HepG2 (cell line): ENCODE measurements around the gene MAMDC2. TPM values are rescaled to one million over a fixed set of nuclear protein-coding genes. Genes with fewer than 3 reads are reported as not detected.

Source experiments
- ATAC-seq: fragments of 200-7000 bp; cut with Tn5 transposase; 3 replicates; pipeline ENCODE4 v1.9.1; 2020; ENCODE audit warnings: mild to moderate bottlenecking, moderate library complexity
- BruUV-seq: library from RNA; stranded (reverse); fragments of 400-500 nt; replicated peaks from 2 replicates; lab custom pipeline; 2021; lab: Mats Ljungman, UMichigan
- CTCF ChIA-PET: fragments of 300-600 bp; formaldehyde crosslinking; extraction: SDS; loops from one replicate; lab custom pipeline; 2021; ENCODE audit warnings: low total read pairs, inconsistent platforms, low intra/inter-chr PET ratio; lab: Yijun Ruan, JAX
- POLR2A ChIA-PET: fragments of 350-600 bp; sonication (Branson Sonifier 250); formaldehyde crosslinking; loops from one replicate; lab custom pipeline; 2020; ENCODE audit warnings: antibody characterized with exemption, inconsistent platforms; lab: Yijun Ruan, JAX
- DNase-seq: peaks from one replicate; pipeline ENCODE4 v3.0.0-alpha.2; 2015; ENCODE audit warnings: low spot score
- FAIRE-seq: peaks from 3 replicates; lab custom pipeline; 2011; peaks lifted over from hg19 to GRCh38; lab: Jason Lieb, UNC
- H2AFZ ChIP-seq: one replicate; pipeline ENCODE4 v1.6.1; 2011; ENCODE audit warnings: low read length, inconsistent platforms
- H3K27ac ChIP-seq: fragments of 300-600 bp; 3 replicates; pipeline ENCODE4 v1.8.0; 2011; ENCODE audit warnings: mixed run types, mild to moderate bottlenecking, mixed read lengths, low read length, inconsistent platforms; ENCODE audit not compliant: insufficient read depth; ENCODE audit errors: extremely low read length
- H3K27me3 ChIP-seq, 2 experiments: fragments of 200-600 bp in 1 of 2; 2 replicates in 1 of 2; 3 replicates in 1 of 2; pipeline versions ENCODE4 v1.6.0 to v1.8.0; 2011; ENCODE audit warnings: low read length in 2 of 2, mild to moderate bottlenecking in 2 of 2, moderate library complexity in 2 of 2, inconsistent platforms in 1 of 2; ENCODE audit not compliant: insufficient read depth in 2 of 2, control insufficient read depth in 1 of 2
- H3K36me3 ChIP-seq, 2 experiments: fragments of 200-600 bp in 1 of 2; replicated peaks in 1 of 2; 2 replicates in 1 of 2; 3 replicates in 1 of 2; pipeline versions ENCODE4 v1.5.1 to v1.8.0; 2011; ENCODE audit warnings: low read length in 2 of 2, inconsistent platforms in 1 of 2; ENCODE audit not compliant: insufficient read depth in 2 of 2, control insufficient read depth in 1 of 2
- H3K4me1 ChIP-seq: 2 replicates; pipeline ENCODE4 v1.5.1; 2012; ENCODE audit warnings: low read length, inconsistent platforms; ENCODE audit not compliant: insufficient read depth
- H3K4me2 ChIP-seq: 2 replicates; pipeline ENCODE4 v1.6.0; 2011; ENCODE audit warnings: low read depth, low read length, inconsistent platforms
- H3K4me3 ChIP-seq, 3 experiments: fragments of 200-600 bp in 1 of 3; sonication (generic), shearing (Covaris generic) in 1 of 3; replicated peaks in 1 of 3; 2 replicates each; pipeline ENCODE4 v1.5.1; 2011 to 2016; ENCODE audit warnings: low read length in 3 of 3, inconsistent platforms in 2 of 3, low read depth in 2 of 3, mild to moderate bottlenecking in 2 of 3, control low read depth in 1 of 3, mixed read lengths in 1 of 3; ENCODE audit not compliant: insufficient read depth in 1 of 3
- H3K79me2 ChIP-seq: one replicate; pipeline ENCODE4 v1.6.1; 2011; ENCODE audit warnings: low read length, inconsistent platforms; ENCODE audit not compliant: insufficient read depth
- H3K9ac ChIP-seq: 2 replicates; pipeline ENCODE4 v1.6.0; 2011; ENCODE audit warnings: mild to moderate bottlenecking, low read depth, low read length, inconsistent platforms; ENCODE audit not compliant: insufficient read depth
- H3K9me3 ChIP-seq: 2 replicates; pipeline ENCODE4 v1.5.1; 2012; ENCODE audit warnings: mild to moderate bottlenecking, low read length
- H4K20me1 ChIP-seq: 2 replicates; pipeline ENCODE4 v1.6.0; 2011; ENCODE audit warnings: inconsistent platforms, mild to moderate bottlenecking, low read length, moderate library complexity; ENCODE audit not compliant: insufficient read depth
- HNF4A ChIP-seq: sonication (generic); formaldehyde crosslinking; IDR thresholded peaks from 2 replicates; pipeline ENCODE4 v1.4.0; 2020; ENCODE audit warnings: missing genetic modification reagents
- NCOA1 ChIP-seq: sonication (generic); formaldehyde crosslinking; IDR thresholded peaks from 2 replicates; pipeline ENCODE4 v1.9.0; 2021; ENCODE audit warnings: missing genetic modification reagents
- RAD21 ChIP-seq: fragments of 450-650 bp; formaldehyde crosslinking; IDR thresholded peaks from 2 replicates; pipeline ENCODE4 v1.5.0; 2020; ENCODE audit warnings: mild to moderate bottlenecking
- ZC3H13 ChIP-seq: sonication (generic); formaldehyde crosslinking; IDR thresholded peaks from 2 replicates; pipeline ENCODE4 v1.8.1; 2023; ENCODE audit warnings: mild to moderate bottlenecking, missing genetic modification reagents, moderate library complexity
- WGBS: methylation state at CpG from one replicate; pipeline ENCODE4 v1.1.6; 2017; ENCODE audit warnings: low lambda C conversion rate; 5-methylcytosine and 5-hydroxymethylcytosine counted together
- in situ Hi-C: cut with HindIII; loops from 2 replicates; pipeline ENCODE4 v1.10.0; 2017; ENCODE audit warnings: low pct_unique_long_range_greater_than_20kb; ENCODE audit not compliant: extremely low pct_ligation_motif_present
- intact Hi-C: fragments of 100-400 bp; cut with micrococcal nuclease; formaldehyde crosslinking; loops from one replicate; pipeline ENCODE4 v1.10.0; 2022; ENCODE audit not compliant: unreplicated experiment
- polyA plus RNA-seq, 8 experiments: library from polyadenylated mRNA; depleted of rRNA in 3 of 8; stranded (reverse) in 7 of 8; unstranded in 1 of 8; fragments of >200 nt; fragmentation: Illumina TruSeq in 4 of 8; extraction: Trizol in 4 of 8; gene quantifications; 2 replicates each; pipeline versions ENCODE4 v1.2.1 to v1.2.3, GENCODE V29; 2011 to 2016; ENCODE audit warnings: low read depth in 4 of 8, missing spikeins in 1 of 8, mixed read lengths in 1 of 8; ENCODE audit not compliant: insufficient read depth in 1 of 8
- total RNA-seq, 5 experiments: library from RNA; depleted of rRNA; stranded (reverse); fragments of >200 nt; fragmentation: Illumina TruSeq; extraction: Trizol; gene quantifications; 2 replicates each; pipeline ENCODE4 v1.2.3, GENCODE V29; 2016; ENCODE audit warnings: low read depth in 1 of 5
- TF ChIP-seq, protein P1 (sequence below): sonication (generic); formaldehyde crosslinking; IDR thresholded peaks from 2 replicates; pipeline ENCODE4 v1.5.0; 2020; ENCODE audit warnings: mild to moderate bottlenecking, missing genetic modification reagents
- TF ChIP-seq, protein P2 (sequence below): sonication (generic); formaldehyde crosslinking; IDR thresholded peaks from 2 replicates; pipeline ENCODE4 v1.4.0; 2020; ENCODE audit warnings: low read depth, mild to moderate bottlenecking, missing genetic modification reagents

MAMDC2 gene
- total and polyA plus RNA-seq, 2 of the 13 experiments (the other 11 are each of a cell fraction or from before 2014, with no cell fraction given): not detected

DNA sequence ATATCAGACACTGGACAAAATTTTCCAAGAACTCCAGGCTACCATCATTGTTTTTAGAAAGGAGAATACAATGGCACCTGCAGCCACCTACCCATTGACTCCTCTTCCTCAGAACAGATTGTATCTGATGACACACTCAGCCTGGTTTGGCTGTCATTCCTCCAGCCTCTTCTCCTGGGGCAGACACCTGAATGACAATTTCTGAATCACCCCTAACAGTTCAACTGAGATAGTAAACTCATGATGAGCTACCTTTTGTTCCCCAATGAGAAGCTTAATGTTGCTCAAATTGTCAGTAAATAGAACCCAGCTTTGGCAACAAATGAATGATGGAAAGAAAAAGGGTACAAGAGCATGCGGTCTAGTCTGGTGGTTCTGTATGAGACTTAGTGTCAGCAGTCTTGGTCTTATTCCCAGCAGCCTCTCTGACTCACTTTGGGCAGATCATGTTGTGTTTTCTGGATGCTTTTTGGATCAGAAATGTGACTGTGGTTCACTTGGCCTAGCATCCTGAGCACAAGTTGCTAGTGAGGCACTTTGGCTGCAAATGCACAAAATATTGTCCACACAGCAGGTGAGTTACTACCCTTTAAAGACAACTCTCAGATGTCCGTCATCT is 78.3 kb downstream of the MAMDC2 start:
- intact Hi-C loops: loop anchor here (5.0 kb wide), 1 partner anchor 135 kb away; the partner anchor contains the start of gene SMC5
- FAIRE-seq (no peak), DNase-seq (no peak), ATAC-seq (no peak)
- Histone ChIP-seq H4K20me1 (no peaks in the 10 kb centered on the region), H3K79me2 (no peaks in the 10 kb centered on the region), H2AFZ (no peak overlapping the region), H3K4me2 (no peak overlapping the region), H3K36me3 (no peaks in the 10 kb centered on the region), H3K27me3 (0 out of 5 replicates have a peak, but pooled peaks cover 0 to 5% of the 10 kb centered on the region in 2 experiments), H3K9ac (no peak overlapping the region), H3K4me3 (no peak overlapping the region), H3K4me1 (peaks cover 68% of the 10 kb centered on the region), H3K27ac (no peak overlapping the region), H3K9me3 (no peaks in the 10 kb centered on the region)
- ChIA-PET POLR2A (no interaction called here), CTCF (no interaction called here)
- TF ChIP-seq ZC3H13 (CRISPR knock-in tag) (no peak), RAD21 (CRISPR knock-in tag) (no peak), NCOA1 (CRISPR knock-in tag) (no peak), HNF4A (CRISPR knock-in tag) (no peak)
- TF ChIP-seq, protein P1, sequence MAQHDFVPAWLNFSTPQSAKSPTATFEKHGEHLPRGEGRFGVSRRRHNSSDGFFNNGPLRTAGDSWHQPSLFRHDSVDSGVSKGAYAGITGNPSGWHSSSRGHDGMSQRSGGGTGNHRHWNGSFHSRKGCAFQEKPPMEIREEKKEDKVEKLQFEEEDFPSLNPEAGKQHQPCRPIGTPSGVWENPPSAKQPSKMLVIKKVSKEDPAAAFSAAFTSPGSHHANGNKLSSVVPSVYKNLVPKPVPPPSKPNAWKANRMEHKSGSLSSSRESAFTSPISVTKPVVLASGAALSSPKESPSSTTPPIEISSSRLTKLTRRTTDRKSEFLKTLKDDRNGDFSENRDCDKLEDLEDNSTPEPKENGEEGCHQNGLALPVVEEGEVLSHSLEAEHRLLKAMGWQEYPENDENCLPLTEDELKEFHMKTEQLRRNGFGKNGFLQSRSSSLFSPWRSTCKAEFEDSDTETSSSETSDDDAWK: no peak
- TF ChIP-seq, protein P2, sequence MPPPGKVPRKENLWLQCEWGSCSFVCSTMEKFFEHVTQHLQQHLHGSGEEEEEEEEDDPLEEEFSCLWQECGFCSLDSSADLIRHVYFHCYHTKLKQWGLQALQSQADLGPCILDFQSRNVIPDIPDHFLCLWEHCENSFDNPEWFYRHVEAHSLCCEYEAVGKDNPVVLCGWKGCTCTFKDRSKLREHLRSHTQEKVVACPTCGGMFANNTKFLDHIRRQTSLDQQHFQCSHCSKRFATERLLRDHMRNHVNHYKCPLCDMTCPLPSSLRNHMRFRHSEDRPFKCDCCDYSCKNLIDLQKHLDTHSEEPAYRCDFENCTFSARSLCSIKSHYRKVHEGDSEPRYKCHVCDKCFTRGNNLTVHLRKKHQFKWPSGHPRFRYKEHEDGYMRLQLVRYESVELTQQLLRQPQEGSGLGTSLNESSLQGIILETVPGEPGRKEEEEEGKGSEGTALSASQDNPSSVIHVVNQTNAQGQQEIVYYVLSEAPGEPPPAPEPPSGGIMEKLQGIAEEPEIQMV (CRISPR knock-in tag): no peak
- in situ Hi-C loops: no loop called here
- no TSS peak for BruUV-seq
- 33% methylated on average over 2 of the region's 2 CpGs for WGBS
